Smooth muscle cell of the brain vasculature (primary cell): ENCODE data around the gene NASP.

Experiments used
- DNase-seq: peaks from one replicate; pipeline ENCODE4 v3.0.0-alpha.2; 2012; ENCODE audit warnings: low read depth, low spot score

Gene NASP

GRCh38 chr1:45666836-45667235 is 83.0 kb downstream of the NASP start:
- DNase-seq, result no peak

DNA sequence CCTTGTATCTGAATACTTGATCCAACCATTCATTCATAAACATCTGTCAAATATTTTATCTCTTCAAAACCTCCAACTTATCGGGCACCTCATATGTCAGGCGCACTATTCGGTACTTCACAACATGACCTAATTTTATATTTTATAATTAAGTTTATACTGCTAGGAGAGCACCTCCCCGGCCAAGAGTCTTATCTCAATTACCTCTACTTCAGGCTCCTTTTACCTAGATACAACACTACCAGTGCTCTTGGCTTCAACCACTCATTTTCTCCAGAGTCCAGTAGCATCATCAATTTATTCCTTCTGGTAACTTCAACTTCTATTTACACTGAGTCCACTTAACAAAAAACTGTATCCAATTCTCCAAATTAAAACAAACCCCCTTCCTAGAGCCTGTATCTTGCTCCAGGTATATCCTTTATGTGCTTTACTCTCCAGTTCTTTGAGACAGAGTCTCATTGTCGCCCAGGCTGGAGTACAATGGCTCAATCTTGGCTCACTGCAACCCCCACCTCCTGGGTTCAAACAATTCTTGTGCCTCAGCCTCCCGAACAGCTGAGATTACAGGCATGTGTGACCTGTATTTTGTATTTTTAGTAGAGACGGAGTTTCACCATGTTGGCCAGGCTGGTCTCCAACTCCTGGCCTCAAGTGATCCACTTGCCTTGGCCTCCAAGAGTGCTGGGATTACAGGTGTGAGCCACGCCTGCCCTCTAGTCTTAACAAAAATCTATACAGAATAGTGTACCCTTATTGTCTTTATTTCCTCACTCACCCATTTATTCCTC is 83.7 kb downstream of the NASP start:
- DNase-seq, result no peak
